Measurements from ENCODE around the gene ATP8A2.

- TF ChIP-seq, protein P1, sequence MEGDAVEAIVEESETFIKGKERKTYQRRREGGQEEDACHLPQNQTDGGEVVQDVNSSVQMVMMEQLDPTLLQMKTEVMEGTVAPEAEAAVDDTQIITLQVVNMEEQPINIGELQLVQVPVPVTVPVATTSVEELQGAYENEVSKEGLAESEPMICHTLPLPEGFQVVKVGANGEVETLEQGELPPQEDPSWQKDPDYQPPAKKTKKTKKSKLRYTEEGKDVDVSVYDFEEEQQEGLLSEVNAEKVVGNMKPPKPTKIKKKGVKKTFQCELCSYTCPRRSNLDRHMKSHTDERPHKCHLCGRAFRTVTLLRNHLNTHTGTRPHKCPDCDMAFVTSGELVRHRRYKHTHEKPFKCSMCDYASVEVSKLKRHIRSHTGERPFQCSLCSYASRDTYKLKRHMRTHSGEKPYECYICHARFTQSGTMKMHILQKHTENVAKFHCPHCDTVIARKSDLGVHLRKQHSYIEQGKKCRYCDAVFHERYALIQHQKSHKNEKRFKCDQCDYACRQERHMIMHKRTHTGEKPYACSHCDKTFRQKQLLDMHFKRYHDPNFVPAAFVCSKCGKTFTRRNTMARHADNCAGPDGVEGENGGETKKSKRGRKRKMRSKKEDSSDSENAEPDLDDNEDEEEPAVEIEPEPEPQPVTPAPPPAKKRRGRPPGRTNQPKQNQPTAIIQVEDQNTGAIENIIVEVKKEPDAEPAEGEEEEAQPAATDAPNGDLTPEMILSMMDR (IDR thresholded peaks at IDR 0.05) = no peak
- no peak for TF ChIP-seq POLR2A (IDR thresholded peaks at IDR 0.05)
Observed at GRCh38 chr13:25784119-25784518, 412.3 kb downstream of the ATP8A2 start.

Measured in right lobe of liver (tissue), 4 donors.